Endothelial cell of umbilical vein (primary cell): Measurements from ENCODE around the gene CTIF. TPM values are rescaled to one million over a fixed set of nuclear protein-coding genes. Genes with fewer than 3 reads are reported as not detected.

Source experiments
- BruUV-seq: library from RNA; stranded (reverse); fragments of 400-500 nt; replicated peaks from 2 replicates; lab custom pipeline; 2021; lab: Mats Ljungman, UMichigan
- CTCF ChIA-PET: fragments of 300-600, 350-600 bp; sonication (Branson Sonifier 250); formaldehyde crosslinking; loops from one replicate; lab custom pipeline; 2021; ENCODE audit warnings: antibody characterized with exemption, inconsistent platforms; lab: Charles Lee
- POLR2A ChIA-PET: fragments of 300-600, 350-600 bp; sonication (Branson Sonifier 250); formaldehyde crosslinking; loops from one replicate; lab custom pipeline; 2021; ENCODE audit warnings: antibody characterized with exemption, inconsistent platforms; lab: Charles Lee
- DNase-seq: peaks from one replicate; pipeline ENCODE4 v3.0.0-alpha.2; 2011; ENCODE audit warnings: low read depth, low spot score
- FAIRE-seq: peaks from 2 replicates; lab custom pipeline; 2011; peaks lifted over from hg19 to GRCh38; lab: Jason Lieb, UNC
- H2AFZ ChIP-seq: 2 replicates; pipeline ENCODE4 v1.6.0; 2012; ENCODE audit warnings: low read depth, low read length, control low read depth, inconsistent platforms
- H3K27ac ChIP-seq: 2 replicates; pipeline ENCODE4 v1.5.1; 2011; ENCODE audit warnings: low read depth, mild to moderate bottlenecking, control low read depth, low read length, moderate library complexity; ENCODE audit not compliant: insufficient read depth
- H3K27me3 ChIP-seq, 2 experiments: 2 replicates each; pipeline versions ENCODE4 v1.6.0 to v1.6.1; 2011; ENCODE audit warnings: low read length in 2 of 2, mixed read lengths in 1 of 2; ENCODE audit not compliant: control insufficient read depth in 2 of 2, insufficient read depth in 2 of 2
- H3K36me3 ChIP-seq, 2 experiments: 2 replicates in 1 of 2; 3 replicates in 1 of 2; pipeline ENCODE4 v1.5.1; 2011; ENCODE audit warnings: low read length in 2 of 2, mild to moderate bottlenecking in 1 of 2, moderate library complexity in 1 of 2; ENCODE audit not compliant: control insufficient read depth in 2 of 2, insufficient read depth in 2 of 2; ENCODE audit errors: extremely low read depth in 1 of 2
- H3K4me1 ChIP-seq: 3 replicates; pipeline ENCODE4 v1.5.1; 2011; ENCODE audit warnings: mild to moderate bottlenecking, low read length; ENCODE audit not compliant: control insufficient read depth, insufficient read depth; ENCODE audit errors: extremely low read depth
- H3K4me2 ChIP-seq: 2 replicates; pipeline ENCODE4 v1.6.1; 2011; ENCODE audit warnings: low read length, control low read depth, mixed read lengths; ENCODE audit not compliant: insufficient read depth
- H3K4me3 ChIP-seq, 3 experiments: fragments of 200-600 bp in 1 of 3; sonication (generic), shearing (Covaris generic) in 1 of 3; replicated peaks in 1 of 3; 2 replicates each; pipeline ENCODE4 v1.5.1; 2011 to 2016; ENCODE audit warnings: control low read depth in 3 of 3, low read length in 3 of 3, mild to moderate bottlenecking in 2 of 3, inconsistent platforms in 1 of 3, low read depth in 1 of 3, moderate library complexity in 1 of 3; ENCODE audit not compliant: insufficient read depth in 1 of 3
- H3K79me2 ChIP-seq: 2 replicates; pipeline ENCODE4 v1.6.0; 2012; ENCODE audit warnings: low read length, inconsistent platforms; ENCODE audit not compliant: control insufficient read depth, insufficient read depth
- H3K9ac ChIP-seq: replicated peaks from 2 replicates; pipeline ENCODE3; 2011; ENCODE audit warnings: low read length, control low read depth; ENCODE audit not compliant: insufficient read depth; ENCODE audit errors: extremely low read depth
- H3K9me1 ChIP-seq: replicated peaks from 3 replicates; pipeline ENCODE4 v1.6.0; 2011; ENCODE audit warnings: mild to moderate bottlenecking, low read length; ENCODE audit not compliant: control insufficient read depth, insufficient read depth; ENCODE audit errors: extremely low read depth
- H3K9me3 ChIP-seq: replicated peaks from 2 replicates; pipeline ENCODE4 v1.5.1; 2012; ENCODE audit warnings: low read length, inconsistent platforms; ENCODE audit not compliant: control insufficient read depth, insufficient read depth
- H4K20me1 ChIP-seq: replicated peaks from 2 replicates; pipeline ENCODE3; 2011; ENCODE audit warnings: mild to moderate bottlenecking, low read length; ENCODE audit not compliant: control insufficient read depth, insufficient read depth; ENCODE audit errors: extremely low read depth
- CTCF ChIP-seq, 2 donors: IDR thresholded peaks; 1 replicate in 1 of 2; 2 replicates in 1 of 2; pipeline ENCODE4 v1.5.1; 2011; ENCODE audit warnings: low read length in 2 of 2, mild to moderate bottlenecking in 2 of 2, moderate library complexity in 2 of 2, control low read depth in 1 of 2, inconsistent platforms in 1 of 2, low read depth in 1 of 2; ENCODE audit not compliant: insufficient read depth in 1 of 2; ENCODE audit errors: extremely low read depth in 1 of 2
- EZH2 ChIP-seq: IDR thresholded peaks from 2 replicates; pipeline ENCODE4 v1.6.1; 2012; ENCODE audit warnings: borderline replicate concordance, low read depth, mild to moderate bottlenecking, moderate library complexity, low read length, inconsistent platforms; ENCODE audit not compliant: severe bottlenecking
- FOS ChIP-seq: IDR thresholded peaks from 2 replicates; pipeline ENCODE4 v1.6.1; 2011; ENCODE audit warnings: mild to moderate bottlenecking, low read length, moderate library complexity, borderline replicate concordance; ENCODE audit not compliant: insufficient read depth
- GATA2 ChIP-seq: IDR thresholded peaks from 2 replicates; pipeline ENCODE4 v1.7.0; 2011; ENCODE audit warnings: low read depth, mild to moderate bottlenecking, moderate library complexity, mixed read lengths, low read length; ENCODE audit not compliant: insufficient read length, insufficient read depth
- JUN ChIP-seq: IDR thresholded peaks from 2 replicates; pipeline ENCODE4 v1.6.1; 2011; ENCODE audit warnings: borderline replicate concordance, low read depth; ENCODE audit not compliant: insufficient read length, insufficient read depth
- MAX ChIP-seq: IDR thresholded peaks from 2 replicates; pipeline ENCODE4 v1.6.1; 2011; ENCODE audit not compliant: insufficient read depth, insufficient read length
- MYC ChIP-seq: IDR thresholded peaks from one replicate; pipeline ENCODE4 v1.6.1; 2011; ENCODE audit warnings: mild to moderate bottlenecking, low read depth, low read length
- POLR2A ChIP-seq: IDR thresholded peaks from 2 replicates; pipeline ENCODE4 v1.6.1; 2012; ENCODE audit warnings: low read depth, mild to moderate bottlenecking, control low read depth, low read length
- POLR2AphosphoS5 ChIP-seq: IDR thresholded peaks from 2 replicates; pipeline ENCODE4 v1.6.1; 2012; ENCODE audit warnings: low read depth, mild to moderate bottlenecking, control low read depth, low read length, moderate library complexity; ENCODE audit not compliant: insufficient read depth
- dilution Hi-C: fragments of 300-500 bp; cut with MboI; formaldehyde crosslinking; loops from one replicate; pipeline ENCODE4 v1.15.0; 2019; ENCODE audit warnings: low sequenced_read_pairs; ENCODE audit not compliant: extremely low pct_ligation_motif_present
- intact Hi-C: fragments of 100-400 bp; cut with micrococcal nuclease; formaldehyde crosslinking; loops from one replicate; pipeline ENCODE4 v1.10.0; 2022
- polyA plus RNA-seq, 4 experiments: library from polyadenylated mRNA; depleted of rRNA in 3 of 4; stranded (reverse) in 3 of 4; unstranded in 1 of 4; fragments of >200 nt; gene quantifications; 2 replicates each; pipeline versions ENCODE4 v1.2.1 to v1.2.3, GENCODE V29; 2011 to 2012; ENCODE audit warnings: missing spikeins in 1 of 4
- total RNA-seq: library from RNA; stranded (reverse); gene quantifications from 2 replicates; pipeline ENCODE4 v1.2.3, GENCODE V29; 2021

Gene CTIF
- total and polyA plus RNA-seq, 2 donors (not counting 3 experiments of a cell fraction or from before 2014, with no cell fraction given) = 20.9 to 57.7 TPM

GRCh38 chr18:48621815-48622555 is 83.2 kb downstream of the CTIF start:
- peaks cover under 1% of the 10 kb centered on the region for H4K20me1 ChIP-seq
- DNase-seq = no peak
- ChIA-PET POLR2A (no interaction called here), CTCF (interaction anchor here (0.7 to 1.9 kb wide), 5 partner anchors 16 to 146 kb away, joined by 3 to 4 read pairs (median 3); no protein-coding TSS in a partner anchor)
- H3K4me2 ChIP-seq = no peak overlapping the region
- no peak overlapping the region for H3K27ac ChIP-seq
- H3K9me3 ChIP-seq = no peaks in the 10 kb centered on the region
- FAIRE-seq = no peak
- peaks cover 0 to 3% of the 10 kb centered on the region in 2 experiments for H3K36me3 ChIP-seq
- peaks cover 2% of the 10 kb centered on the region for H3K4me1 ChIP-seq
- TF ChIP-seq JUN = no peak
- BruUV-seq = no TSS peak
- H3K79me2 ChIP-seq = no peaks in the 10 kb centered on the region
- H3K9ac ChIP-seq = no peak overlapping the region
- intact Hi-C loops (no loop called here), dilution Hi-C loops (no loop called here)
- no peak overlapping the region for H3K4me3 ChIP-seq
- no peak overlapping the region for H2AFZ ChIP-seq
- no peaks in the 10 kb centered on the region for H3K9me1 ChIP-seq
- no peaks in the 10 kb centered on the region for H3K27me3 ChIP-seq

GRCh38 chr18:48622911-48623431 is 84.1 kb downstream of the CTIF start:
- H3K9me1 ChIP-seq = no peaks in the 10 kb centered on the region
- no peak overlapping the region for H2AFZ ChIP-seq
- no TSS peak for BruUV-seq
- no peaks in the 10 kb centered on the region for H4K20me1 ChIP-seq
- ChIA-PET POLR2A (no interaction called here), CTCF (interaction anchor here (0.6 to 1.9 kb wide), 8 partner anchors 15 to 388 kb away, joined by 3 to 4 read pairs (median 3); no protein-coding TSS in a partner anchor)
- H3K4me3 ChIP-seq = no peak overlapping the region
- no peak overlapping the region for H3K9ac ChIP-seq
- no peak for TF ChIP-seq FOS
- TF ChIP-seq MYC = no peak
- TF ChIP-seq EZH2 = no peak
- no peak for TF ChIP-seq JUN
- no peak for TF ChIP-seq GATA2
- TF ChIP-seq CTCF (IDR thresholded peaks at IDR 0.05; ENCODE audit: extremely low read depth in 1 of 2, insufficient read depth in 1 of 2, low read depth in 1 of 2, low read length in 2 of 2) = no peak
- TF ChIP-seq MAX = no peak
- TF ChIP-seq POLR2AphosphoS5 = no peak
- no peak for TF ChIP-seq POLR2A
- DNase-seq (no peak), FAIRE-seq (no peak)
- H3K79me2 ChIP-seq = no peaks in the 10 kb centered on the region
- H3K9me3 ChIP-seq = no peaks in the 10 kb centered on the region
- dilution Hi-C loops (no loop called here), intact Hi-C loops (no loop called here)
- no peak overlapping the region for H3K27ac ChIP-seq
- H3K36me3 ChIP-seq = peaks cover 0 to 3% of the 10 kb centered on the region in 2 experiments
- no peaks in the 10 kb centered on the region for H3K27me3 ChIP-seq
- H3K4me1 ChIP-seq = peaks cover 6% of the 10 kb centered on the region
- no peak overlapping the region for H3K4me2 ChIP-seq
